Activated CD8-positive, alpha-beta memory T cell treated with anti-CD3 and anti-CD28 coated beads, Interleukin-2, amount 50 U/mL, for 24 hours (primary cell): ENCODE results near the gene OPCML.

Experiments used
- DNase-seq: peaks from one replicate; pipeline ENCODE4 v3.0.0-alpha.2; 2020; ENCODE audit errors: extremely low read depth

OPCML gene

DNA sequence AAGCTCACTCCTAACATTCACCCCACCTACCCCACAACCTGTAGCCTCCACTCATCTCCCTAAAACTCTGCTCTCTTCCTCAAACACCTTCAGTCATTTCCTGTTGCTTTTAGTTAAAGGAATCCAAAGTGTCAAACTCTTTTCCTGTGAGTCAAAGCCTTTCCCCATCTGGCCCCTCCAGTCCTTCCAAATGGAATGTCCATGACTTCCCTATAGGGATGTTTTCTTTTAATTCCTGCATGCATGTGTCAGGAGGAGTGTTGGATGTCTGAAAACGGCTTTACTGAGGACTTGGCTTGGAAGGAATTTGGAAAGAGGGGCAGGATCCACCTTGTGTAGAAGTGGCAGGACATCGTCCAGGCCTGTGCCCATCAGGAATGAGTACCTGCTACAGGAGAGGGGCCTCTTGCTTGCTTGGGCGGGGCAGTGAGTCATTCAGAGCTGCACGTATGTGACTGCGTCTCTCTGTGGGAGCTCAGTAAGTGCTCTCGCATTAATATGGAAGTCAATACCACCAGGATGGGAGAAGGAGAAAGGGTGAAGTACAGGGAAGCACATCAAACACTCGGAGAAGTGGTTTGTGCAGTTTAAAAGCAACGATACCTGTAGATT, 491.9 kb downstream of the OPCML start:
- DNase-seq: no peak

DNA sequence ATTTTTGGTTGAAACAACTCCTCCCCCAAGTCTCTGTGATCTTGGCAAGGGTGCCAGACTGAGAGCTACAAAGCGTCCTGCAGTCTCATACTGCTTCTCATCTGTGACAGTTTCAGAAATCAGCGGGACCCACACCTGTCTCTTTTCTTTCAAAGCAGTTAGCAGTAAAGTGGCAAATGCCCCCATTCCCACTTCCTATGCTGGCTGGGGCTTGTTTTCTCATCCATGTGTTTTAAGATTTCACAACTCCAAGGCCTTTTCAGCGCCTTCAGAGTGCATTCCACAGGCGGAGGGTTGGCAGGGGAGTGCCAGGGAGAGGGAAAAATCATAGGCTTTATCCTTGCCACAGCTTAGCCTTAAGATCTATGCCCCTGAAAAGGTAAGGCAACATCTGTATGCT, 493.5 kb downstream of the OPCML start:
- no peak for DNase-seq

DNA sequence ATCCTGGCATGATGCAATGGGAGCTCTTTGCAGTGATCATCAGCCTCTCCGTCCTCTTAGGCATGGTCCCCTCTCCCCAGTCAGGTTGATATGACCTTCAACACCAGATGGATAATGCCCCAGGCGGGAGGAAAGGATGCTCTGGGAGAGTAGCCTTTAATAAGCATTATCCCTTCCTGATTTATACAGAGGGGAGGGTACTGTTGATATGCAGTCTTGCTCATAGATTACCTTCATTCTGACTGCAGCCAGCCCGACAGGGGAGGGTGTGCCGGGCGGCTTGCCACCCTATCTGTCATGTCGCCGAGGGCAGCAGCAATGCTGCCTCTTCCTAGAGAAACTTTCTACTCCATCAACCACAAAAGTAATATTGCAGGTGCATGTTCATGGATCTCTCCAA, 497.4 kb downstream of the OPCML start:
- no peak for DNase-seq

DNA sequence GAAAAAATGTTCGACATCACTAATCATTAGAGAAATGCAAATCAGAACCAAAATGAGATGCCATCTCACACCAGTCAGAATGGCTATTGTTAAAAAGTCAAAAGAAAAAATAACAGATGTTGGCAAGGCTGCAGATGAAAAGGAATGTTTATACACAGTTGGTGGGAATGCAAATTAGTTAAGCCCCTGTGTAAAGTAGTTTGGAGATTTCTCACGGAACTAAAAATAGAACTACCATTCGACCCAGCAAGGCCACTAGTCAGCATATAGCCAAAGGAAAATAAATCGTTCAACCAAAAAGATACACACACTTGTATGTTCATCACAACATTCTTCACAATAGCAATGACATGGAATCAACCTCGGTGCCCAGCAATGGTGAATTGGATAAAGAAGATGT, 503.2 kb downstream of the OPCML start:
- no peak for DNase-seq

DNA sequence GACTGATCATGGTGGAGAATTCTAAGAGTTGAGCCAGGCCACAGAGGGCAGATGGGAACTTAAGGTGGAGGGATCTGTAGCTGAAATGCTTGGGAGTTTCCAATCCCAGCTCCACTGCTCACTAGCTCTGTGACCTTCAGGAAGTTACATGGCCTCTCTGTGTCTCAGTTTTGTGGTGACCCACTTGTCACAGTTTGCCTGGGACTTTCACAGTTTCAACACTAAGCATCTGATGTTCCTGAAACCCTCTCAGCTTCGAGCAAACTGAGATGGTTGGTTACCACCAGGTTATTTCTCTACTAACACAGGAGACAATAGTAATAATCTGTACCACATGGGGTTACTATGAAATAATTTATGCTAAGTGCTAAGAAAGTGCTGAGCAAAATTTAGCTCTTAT, 505.3 kb downstream of the OPCML start:
- DNase-seq: no peak

DNA sequence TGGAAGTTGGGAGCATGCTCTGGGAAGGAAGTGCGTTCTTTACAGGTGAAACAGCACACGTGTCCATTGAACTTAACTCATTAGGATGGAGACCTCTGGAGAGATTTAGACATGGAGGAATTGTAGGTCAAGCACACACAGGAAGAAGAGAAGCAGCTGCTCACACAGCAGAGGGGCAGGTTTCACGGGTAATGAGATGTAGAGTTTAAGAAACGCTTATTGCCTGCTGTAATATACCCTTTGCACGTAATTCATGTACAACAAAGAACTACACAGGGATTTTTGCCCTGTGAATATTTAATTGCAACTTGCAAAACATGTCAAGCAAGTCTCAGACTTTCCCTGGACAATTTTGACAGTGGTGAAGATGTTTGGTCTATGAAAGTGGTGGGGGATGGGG, 508.0 kb downstream of the OPCML start:
- DNase-seq: no peak

DNA sequence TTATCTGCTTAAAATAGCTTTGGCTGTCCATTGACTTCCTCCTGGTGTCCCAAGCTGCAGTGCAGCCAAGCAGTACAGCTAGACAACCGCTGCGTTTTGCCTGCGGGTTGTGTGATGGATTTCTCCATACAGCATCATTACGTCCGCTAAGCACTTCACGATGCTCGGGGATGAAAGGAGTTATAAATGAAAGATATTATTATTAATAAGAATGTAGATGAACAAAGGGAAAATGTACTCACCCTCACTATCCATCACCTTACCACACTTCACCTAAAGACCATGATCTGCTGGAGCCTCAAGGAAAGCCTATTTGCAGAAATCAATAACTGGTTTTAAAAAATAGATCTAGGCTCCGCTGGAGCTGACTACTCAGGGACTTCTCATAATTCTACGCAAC, 509.1 kb downstream of the OPCML start:
- no peak for DNase-seq

DNA sequence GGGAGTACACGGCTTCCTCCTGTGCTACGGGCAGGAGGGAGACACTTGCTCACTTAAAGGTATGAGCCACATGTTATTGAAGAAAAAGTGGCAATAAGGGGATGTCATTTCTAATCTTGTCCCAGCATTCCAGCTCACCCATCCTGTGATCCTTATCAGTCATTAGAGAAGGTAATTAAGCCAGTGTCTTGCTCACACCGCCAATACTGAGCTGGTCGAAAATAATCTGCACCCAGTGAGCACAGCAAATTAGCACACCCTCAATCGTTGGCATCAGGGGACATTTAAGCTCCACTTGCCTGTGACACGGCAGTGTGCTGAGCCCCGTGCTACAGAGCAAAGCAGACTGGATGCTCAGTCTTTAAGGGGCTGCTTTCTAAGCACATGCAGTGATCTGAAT, 510.7 kb downstream of the OPCML start:
- DNase-seq: no peak

DNA sequence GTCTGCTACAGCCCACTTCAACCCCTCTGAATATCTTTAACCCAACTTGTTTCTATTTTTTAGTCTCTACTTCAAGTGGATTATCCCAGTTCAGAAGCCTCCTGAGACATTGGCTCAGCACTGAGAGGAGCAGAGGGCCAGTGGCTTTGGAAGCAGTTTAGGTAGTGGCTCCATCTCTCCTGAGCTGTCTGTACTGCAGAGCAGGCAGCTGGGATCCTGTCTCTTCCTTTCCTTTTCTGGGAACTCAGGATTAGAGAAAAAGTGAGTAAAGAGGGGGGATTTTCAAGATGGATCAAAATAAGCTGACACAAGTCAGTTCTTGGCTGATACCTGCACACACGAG, 512.0 kb downstream of the OPCML start:
- DNase-seq: no peak

DNA sequence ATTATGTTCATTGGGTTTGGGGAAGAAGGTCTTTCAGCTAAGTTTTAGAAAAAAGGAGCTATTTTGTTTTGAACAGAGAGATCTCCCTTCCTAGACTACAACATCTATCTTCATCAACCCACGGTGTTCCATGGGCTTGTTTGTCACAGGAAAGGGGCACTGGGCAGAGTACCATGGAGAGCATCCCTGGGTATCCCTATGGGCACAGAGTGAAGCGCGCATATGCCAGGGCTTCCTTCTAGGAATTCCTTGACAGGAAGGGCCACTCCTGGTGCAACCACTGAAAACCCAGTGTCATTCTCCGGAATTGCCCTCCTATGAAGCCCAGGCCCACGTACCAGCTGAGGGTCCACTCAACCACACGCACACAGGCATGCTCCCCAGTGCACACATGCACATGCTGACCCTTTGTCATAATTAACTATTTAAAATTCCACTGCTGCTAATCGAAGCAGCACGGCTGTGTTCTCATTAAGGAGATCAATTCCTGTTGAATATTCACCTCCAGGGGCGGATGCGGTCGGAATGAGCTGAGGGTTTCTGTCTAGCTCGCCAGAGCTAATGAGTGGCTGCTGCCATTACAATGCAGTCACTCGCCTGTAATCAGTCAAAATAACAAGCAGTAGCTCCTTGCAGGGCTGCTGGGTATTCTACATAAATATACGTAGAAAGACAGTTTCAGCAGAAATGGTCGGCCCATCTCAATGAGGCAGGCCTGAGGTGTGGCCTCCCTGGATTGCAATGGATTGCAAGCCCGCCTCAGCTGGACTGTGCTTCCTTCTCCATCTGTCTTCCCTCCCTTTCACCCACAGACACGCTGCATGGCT, 512.5 kb downstream of the OPCML start:
- DNase-seq: no peak

DNA sequence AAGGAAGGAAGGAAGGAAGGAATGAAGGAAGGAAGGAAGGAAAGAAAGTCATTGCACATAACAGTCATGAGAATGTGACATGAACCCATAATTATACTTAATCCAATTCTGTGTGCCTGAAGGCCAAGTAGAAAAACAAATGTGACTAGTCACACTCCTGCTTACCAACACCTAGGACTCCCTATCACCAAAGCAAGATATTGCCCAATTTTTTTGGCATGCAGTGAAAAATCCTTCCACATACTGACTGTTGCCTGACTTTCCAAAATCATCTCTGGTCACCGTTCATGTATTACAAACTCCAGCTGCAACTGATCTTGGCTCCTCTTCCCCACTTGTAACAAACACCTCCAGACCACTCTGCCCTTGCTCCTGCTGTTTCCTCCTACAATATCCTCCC, 516.8 kb downstream of the OPCML start:
- no peak for DNase-seq

DNA sequence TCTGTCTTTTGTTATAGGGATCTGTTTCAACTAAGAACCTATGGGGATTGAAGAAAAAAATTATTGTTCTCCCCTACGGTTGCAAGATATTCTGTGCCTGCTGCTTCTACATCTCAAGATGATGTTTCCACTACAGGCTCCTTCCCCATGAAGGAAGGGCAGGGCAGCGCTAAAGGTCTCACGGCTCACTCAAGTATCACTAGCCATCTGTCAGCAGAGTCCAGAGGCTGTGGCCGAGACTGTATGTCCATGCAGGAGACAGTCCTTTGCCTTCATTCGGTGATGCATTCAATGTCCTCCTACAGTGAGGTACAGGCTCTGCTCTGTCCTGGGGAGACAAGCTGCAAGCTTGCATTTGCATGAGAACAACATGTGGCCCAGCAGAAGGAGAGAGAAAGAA, 518.0 kb downstream of the OPCML start:
- DNase-seq: no peak

DNA sequence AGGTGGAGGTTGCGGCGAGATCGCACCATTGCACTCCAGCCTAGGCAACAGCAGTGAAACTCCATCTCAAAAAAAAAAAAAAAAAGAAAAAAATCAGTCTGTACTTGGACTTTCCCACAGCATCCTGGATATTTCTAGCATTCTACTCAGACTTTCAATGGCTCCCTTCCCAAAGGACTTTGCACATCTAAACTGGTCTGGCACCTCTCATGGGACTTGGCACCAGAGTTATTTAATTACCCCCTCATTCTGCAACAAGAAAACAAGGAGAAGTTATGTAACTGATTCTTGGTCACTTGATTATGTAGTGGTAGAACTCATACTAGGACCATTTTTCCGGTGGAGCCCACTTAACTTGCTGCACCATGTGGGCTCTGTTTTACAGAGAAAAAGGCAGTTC, 519.5 kb downstream of the OPCML start:
- DNase-seq: no peak

DNA sequence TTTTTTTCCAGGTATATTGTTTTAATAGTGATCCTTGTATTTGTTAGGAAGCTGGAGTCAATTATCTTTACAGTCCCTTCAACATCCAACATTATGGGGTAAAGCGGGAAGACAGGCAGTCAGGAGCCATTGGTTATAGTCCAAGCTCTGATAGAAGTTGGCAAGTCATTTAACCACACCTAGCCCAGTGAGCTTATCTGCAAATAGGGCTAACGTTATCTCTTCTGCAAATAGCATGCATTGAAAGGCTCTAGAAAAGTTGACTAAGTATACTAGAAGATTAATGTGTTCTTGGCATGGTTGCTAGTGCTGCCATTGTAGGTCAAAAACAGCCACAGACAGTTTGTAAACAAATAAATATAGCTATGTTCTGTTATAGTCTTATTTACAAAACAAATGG, 520.7 kb downstream of the OPCML start:
- DNase-seq: no peak

DNA sequence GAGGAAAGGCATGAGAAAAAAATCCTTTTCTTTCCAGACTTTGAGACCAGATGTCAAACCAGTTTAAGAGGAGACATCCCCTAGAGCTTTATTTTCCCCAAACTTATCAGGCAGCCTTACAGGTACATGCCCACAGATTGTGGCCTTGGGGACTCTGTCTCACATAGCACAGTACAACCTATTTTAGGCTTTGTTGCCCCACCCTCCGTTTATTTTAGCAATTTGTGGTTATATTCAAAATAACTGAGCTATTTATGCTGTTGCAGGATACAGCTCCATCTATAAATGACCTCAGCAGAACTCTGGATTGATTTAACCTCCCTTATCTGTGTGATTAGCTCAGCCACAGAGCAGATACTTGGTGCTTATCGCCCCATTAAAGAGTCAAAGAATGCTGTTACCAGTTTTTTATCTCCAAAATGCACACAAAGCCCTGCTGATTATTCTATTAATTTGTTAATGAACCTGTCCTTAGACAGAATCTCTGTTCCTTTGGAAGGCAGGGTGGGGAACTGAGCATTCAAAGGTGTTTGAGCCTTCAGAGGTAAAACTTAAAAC, 525.2 kb downstream of the OPCML start:
- no peak for DNase-seq

DNA sequence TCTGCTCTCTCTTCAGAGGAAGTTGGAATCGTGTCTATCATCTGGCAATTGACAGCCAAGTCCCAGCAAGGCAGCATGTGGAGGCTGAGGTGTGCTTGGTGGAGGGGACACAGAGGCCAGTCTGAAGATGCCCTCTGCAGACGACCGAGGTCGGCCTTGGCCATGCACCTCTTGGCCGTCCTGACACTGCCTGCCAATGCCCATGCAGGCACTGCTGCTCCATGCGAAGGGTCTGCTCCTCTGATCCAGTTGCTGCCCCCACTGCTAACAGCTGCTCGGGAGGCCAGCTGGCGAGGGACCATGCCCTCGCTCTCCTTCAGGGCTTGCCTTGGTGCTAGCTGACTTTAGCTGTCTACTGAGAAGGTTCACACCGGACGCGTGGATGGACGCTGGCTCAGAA, 527.9 kb downstream of the OPCML start:
- no peak for DNase-seq

DNA sequence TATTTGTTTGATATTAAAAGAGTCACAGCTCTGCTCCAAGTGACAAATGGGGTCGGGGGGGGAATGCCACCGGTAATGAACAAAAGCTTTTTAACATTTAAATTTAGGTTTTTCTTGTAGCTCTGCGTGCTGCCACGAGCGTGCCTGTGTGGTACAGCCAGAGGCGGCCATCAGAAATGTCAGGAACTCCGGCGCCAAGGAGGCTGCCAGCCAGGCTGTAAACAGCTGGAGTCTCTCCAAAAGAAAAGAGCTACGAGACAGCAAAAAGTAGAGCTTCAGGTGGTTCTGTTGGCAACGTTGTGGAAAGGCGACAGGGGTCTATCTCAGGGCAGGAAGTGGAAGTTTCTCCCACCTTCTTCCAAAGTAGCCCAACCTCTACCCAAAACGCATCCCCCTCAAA, 532.8 kb downstream of the OPCML start:
- DNase-seq: no peak

DNA sequence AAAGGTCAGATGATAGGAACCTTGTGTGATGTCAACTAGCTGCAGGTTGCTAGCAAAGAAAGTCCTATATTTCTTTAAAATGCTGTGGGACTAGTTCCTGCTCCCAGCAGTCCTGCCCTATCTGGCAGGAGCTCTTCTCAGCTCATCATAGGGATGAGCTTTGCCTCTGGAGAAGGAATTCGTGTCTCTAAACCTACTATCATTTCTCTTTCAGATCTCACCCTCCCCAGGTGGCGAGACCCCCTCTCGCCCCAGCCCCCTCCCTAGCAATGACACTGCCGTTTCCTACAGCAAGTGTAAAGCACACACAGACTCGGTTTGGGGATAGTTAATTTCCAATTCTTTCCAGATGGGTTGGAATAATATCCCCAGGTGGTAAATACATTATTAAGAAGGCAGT, 533.3 kb downstream of the OPCML start:
- no peak for DNase-seq

DNA sequence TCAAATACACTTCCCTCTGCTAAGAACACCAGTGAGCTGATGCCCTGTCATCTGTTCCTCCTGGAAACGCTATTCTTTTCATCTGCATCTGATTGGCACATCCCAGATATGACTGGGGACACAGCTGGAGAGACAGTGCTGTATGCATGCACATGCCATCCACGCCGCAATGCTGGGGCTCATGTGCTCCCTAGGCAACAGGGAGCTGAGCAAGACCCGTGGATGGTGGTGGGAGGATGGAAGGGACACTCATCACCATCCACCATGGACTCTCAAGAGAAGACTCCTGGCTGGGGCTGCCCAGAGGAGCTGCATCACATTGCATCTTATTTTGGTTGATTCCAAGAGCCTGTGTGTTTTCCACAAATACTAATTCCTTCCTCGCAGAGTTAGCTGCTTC, 534.9 kb downstream of the OPCML start:
- no peak for DNase-seq

DNA sequence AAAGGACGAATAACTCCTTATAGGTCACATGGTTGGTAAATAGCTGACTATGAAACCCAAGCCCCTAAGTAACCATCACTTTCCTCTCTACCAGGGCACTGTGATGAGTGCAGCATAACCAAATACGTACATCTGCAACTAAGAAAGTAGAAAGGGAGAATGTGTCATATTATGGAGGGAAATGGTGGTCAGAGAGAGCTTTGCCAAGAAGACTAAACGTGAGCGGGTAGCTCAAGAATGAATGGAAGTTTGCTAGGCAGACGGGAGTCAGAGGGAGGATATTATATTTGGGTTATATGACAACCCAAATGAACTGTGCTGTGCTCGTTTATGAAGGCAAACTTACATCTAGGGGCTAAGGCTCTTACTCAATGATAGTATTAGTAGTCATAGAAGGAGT, 537.3 kb downstream of the OPCML start:
- DNase-seq: no peak

DNA sequence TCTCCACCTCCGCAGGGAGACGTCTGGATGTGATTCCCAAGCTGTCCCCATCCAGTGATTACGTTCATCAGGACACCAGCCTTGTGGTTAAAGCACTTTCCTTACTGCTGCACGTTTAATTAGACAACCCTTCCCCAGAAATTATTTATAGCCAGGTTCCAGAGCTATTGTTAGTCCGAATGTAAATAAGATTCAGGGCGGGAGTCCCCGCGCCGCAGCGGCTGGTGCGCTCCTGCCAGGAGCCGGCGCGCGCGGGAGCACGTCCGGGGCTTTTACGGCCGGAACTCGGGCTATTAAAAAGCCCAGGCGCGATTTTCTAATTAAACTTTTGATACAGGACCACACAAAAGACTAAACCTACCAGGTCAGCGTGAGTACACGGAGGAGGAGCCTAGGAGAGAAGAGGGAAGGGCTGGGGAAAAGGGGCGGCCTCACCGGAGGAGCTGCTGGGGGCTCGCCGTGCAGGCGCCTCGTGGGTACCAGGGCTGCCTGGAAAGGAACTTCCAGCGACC, 538.3 kb downstream of the OPCML start:
- no peak for DNase-seq

DNA sequence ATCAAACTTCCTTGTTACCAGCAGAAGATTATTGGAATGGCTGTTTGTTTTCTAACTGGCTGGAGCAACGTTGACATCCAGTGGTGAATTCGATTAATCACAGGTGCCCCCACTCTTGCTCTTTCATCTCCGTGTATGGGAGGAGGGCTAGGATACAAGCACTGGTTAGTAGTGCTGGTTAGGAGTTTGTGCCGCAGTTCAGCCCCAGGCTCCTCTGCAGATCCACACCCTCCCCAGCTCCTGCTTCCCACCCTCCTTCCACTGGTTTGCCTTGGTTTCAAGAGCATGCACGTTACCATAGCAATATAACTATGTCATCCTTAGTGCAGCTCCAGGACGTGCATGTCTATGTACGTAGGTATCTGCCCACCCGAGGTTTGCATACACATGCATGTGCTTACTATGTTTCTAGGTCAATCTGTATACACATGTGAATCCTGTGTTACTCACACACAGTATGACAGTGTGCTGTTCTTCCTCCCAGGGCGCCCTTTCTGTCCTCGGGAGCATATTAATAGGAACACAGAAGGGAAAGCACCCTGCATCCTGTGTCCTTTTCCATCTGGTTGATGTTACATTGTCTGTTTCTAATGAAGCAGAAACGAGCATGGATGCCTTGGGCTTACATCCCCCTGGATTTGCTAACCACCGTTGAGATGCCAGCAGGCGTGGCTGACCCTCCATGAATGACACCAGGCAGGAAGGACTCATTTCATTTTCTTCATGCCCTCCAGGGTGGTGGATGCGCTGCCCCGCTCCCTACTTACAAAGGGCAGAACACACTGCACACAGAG, 539.3 kb downstream of the OPCML start:
- no peak for DNase-seq

DNA sequence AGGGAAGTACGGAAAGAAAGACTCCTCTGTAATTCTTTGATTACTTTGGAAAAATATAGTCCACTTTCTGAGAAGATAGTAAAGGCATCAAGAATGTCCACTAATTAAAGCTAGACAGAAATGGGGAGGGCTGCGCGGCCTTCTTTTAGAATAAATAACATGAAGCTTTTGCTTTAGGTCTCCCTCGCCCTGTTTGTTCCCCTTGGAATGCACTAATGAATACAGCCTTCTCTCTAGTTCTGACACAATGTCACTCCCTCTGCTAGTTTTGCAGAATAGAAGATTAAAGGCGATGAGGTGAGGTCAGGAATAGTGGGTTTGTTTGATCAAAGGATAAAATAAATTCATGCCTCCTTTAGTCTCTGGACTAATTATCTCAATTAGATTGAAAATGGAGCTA, 543.9 kb downstream of the OPCML start:
- DNase-seq: no peak
